Mammary epithelial cell (primary cell): Measurements from ENCODE around the gene ST3GAL3.

Experiments used
- CTCF ChIP-seq, 2 donors: IDR thresholded peaks in 1 of 2; conservative IDR thresholded peaks in 1 of 2; 2 replicates each; pipeline ENCODE4 v1.5.1; 2011 to 2012; ENCODE audit warnings: inconsistent platforms in 2 of 2, low read length in 2 of 2, mild to moderate bottlenecking in 2 of 2, control low read depth in 1 of 2, low read depth in 1 of 2; ENCODE audit not compliant: insufficient read depth in 1 of 2; ENCODE audit errors: extremely low read depth in 1 of 2
- EZH2 ChIP-seq: IDR thresholded peaks from 2 replicates; pipeline ENCODE4 v1.6.1; 2012; ENCODE audit warnings: low read length, inconsistent platforms, borderline replicate concordance

- TF ChIP-seq CTCF (conservative IDR thresholded peaks at IDR 0.05 in 1 of 2, IDR thresholded peaks at IDR 0.05 in 1 of 2; ENCODE audit: extremely low read depth in 1 of 2, insufficient read depth in 1 of 2, low read depth in 1 of 2, low read length in 2 of 2) (no peak), EZH2 (no peak)
Measured at GRCh38 chr1:43708002-43708410, 670 bp downstream of the ST3GAL3 start.
